ENCODE results near the gene ZDHHC19.
A peak's percentile ranks its signal among the peaks of the same experiment; 100 is the strongest.
"Not testable (repeated sequence)": the region's sequence is repeated elsewhere in the genome, so short reads cannot be mapped to it uniquely, and the experiment has no call there.

The ZDHHC19 gene

DNA sequence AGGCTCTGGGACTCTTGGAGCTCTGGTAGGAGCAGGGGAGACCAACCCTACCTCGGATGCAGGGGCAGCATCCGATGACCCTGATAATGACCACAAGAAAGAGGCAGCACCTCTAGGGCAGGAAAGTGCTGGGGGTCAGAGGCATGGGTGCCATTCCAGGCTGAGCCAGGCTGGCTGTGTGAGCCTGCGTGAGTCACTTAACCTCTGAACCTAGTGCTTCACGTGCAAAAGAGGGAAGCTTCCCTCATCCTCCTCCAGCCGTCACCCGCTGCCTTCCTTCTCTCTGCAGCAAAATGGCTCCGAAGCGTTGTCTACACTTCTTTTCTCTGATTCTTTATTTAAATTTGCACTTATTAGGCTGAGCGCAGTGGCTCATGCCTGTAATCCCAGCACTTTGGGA lies 35.5 kb downstream of the ZDHHC19 start:
- DNase-seq: no peak

DNA sequence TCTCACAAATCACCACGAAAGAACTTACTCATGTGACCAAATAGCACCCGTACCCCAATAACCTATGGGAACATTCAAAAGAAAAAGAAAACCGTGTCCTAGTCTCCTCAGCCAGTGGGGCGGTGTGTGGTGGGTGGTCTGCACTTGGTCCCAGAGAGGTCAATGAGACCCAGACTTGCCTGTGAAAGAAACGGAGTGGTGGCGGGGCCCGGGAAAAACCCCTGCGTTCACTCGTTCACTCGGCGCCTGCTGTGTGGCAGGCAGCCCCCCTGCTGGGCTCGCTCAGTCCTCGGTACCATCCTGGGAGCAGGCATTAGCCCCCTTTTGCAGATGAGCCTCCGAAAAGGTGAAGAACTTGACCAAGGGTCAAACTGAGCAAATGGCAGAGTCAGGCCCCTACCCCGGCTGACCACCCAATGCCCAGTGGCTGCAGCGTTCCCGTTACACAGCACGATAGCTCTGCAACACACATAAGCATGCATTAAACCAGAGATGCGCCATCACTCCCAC lies 36.0 kb downstream of the ZDHHC19 start:
- no peak for DNase-seq

DNA sequence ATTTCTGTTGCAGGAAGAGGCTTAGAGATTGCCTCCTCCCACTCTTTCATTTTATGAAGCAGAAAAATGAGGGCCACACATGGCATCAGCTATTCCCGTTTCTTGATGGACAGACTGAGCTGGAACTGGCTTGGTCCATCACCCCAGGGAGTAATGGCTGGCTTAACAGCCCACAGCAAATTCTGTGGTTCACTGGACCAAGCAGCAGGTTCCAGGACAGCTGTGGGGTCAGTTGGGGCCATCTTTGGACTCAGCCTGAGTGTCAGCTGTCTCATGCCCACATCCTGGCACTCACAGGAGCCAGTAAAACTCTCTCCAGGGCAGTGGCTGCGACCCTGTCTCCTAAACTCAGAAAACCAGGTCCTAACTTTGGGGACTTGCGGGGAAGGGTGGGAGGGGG lies 36.5 kb downstream of the ZDHHC19 start:
- DNase-seq: no peak

DNA sequence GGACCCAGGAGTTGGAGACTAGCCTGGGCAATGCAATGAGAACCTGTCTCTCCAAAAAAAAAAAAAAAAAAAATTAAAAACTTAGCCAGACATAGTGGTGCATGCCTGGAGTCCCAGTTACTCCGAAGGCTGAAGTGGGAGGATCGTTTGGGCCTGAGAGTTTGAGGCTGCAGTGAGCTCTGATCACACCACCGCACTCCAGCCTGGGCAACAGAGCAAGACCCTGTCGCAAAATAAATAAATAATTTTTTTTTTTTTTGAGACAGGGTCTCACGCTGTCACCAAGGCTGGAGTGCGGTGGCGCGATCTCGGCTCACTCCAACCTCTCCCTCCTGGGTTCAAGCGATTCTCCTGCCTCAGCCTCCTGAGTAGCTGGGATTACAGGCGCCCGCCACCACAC lies 40.9 kb downstream of the ZDHHC19 start:
- DNase-seq: not testable (repeated sequence)

DNA sequence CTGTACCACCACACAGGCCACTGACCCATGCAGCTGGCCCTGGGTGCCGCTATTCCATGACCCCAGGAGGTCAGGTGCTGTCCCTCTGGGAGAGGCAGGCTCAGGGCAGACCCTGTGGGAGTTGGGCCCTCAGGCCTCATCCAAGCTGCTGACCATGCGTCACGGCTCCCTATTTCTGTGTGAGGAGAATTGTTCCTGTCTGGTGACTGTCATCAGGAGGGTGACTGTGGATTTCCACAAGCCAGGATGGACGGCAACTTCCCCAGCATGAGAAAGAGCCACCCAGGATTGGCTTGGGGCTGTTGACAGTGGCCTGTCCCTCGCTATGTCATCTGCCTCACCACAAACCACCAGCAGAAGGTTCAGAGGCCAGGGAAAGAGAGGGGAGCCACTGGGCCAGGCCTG lies 41.4 kb downstream of the ZDHHC19 start:
- DNase-seq: peak; percentile 45

DNA sequence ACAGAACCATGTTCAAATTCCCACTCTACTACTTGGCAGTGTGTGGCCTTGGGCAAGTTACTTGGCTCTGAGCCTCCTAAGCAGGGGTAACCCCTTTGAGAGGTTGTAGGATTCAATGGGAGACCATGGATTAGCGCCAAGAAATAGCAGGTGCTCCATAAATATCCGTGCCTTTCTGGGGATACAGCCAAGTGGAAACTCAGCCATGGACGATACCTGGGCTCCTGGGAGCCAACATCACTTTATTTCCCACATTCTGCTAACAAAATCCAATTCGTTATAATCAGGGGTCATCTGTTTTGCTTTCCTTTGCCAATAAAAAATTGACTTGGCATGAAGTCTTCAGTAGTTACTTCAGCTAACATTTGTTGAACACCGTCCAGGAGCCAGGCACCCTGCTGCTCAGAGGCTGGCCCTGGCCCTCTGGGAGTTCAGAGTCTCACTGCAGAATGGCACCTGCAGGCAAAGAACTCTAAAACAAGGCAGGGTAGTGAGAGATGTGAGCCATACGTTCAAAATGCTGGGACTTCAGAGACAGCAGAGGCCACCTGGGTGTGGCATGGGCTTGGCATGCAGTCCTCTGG lies 42.3 kb downstream of the ZDHHC19 start:
- no peak for DNase-seq

DNA sequence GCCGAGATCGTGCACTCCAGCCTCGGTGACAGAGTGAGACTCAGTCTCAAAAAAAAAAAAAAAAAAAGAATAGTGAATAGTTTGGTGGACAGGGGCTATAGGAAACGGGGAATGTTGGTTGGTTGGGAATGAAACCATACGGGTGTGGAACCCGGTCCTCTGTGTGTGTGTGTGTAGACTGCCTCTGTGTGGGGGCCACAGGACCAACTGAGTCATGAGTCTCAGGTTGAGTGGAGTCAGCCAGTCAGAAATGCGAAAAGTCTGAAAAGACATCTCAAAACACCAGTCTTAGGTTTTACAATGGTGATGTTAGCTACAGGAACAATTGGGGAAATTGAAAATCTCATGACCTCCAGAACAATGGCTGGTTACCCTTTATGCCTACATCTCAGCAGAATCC lies 44.5 kb downstream of the ZDHHC19 start:
- DNase-seq: no peak

DNA sequence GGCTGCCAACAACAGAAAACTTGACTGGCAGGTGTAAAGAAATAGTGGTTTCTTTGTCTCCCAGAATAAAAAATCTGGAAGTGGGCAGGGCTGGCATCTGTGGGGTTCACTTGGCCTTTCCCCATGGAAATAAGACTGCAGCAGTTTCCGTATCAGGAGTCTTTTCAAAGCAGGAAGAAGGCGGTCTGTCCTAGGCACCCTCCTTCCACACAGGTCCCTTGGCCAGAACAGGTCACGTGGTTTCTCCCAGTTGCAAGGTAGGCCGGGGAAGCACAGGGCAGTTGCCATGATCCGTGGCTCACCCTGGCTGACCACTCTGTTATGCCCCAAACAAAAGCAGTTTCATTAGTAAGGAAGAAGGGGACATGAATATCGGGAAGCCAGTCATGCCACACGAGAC lies 45.4 kb downstream of the ZDHHC19 start:
- no peak for DNase-seq

DNA sequence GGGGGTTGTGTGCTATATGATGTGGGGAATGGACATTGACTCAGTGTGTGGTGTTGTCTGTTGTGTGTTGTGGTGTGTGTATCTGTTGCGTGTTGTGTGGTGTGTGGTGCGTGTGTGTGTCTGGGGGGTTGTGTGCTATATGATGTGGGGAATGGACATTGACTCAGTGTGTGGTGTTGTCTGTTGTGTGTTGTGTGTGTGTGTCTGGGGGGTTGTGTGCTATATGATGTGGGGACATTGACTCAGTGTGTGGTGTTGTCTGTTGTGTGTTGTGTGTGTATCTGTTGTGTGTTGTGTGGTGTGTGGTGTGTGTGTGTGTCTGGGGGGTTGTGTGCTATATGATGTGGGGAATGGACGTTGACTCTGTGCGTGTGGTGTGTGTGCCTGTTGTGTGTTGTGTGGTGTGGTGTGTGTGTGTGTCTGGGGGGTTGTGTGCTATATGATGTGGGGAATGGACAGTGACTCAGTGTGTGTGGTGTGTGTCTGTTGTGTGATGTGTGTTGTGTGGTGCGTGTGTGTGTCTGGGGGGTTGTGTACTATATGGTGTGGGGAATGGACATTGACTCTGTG lies 46.1 kb downstream of the ZDHHC19 start:
- DNase-seq: not testable (repeated sequence)

DNA sequence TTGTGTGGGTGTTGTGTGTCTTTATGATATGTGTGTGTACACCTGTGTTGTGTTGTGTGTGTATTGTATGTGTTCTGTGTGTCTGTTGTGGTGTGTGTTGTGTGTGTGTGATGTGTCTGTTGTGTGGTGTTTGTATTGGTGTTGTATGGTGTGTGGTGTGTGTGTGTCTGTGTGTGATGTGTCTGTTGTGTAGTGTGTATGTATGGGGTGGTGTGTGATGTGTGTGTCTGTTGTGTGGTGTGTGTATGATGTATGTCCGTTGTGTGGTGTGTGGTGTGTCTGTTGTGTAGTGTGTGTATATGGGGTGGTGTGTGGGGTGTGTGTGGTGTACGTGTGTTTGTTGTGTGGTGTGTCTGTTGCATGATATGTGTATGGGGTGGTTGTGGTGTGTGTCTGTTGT lies 46.6 kb downstream of the ZDHHC19 start:
- DNase-seq: no peak

DNA sequence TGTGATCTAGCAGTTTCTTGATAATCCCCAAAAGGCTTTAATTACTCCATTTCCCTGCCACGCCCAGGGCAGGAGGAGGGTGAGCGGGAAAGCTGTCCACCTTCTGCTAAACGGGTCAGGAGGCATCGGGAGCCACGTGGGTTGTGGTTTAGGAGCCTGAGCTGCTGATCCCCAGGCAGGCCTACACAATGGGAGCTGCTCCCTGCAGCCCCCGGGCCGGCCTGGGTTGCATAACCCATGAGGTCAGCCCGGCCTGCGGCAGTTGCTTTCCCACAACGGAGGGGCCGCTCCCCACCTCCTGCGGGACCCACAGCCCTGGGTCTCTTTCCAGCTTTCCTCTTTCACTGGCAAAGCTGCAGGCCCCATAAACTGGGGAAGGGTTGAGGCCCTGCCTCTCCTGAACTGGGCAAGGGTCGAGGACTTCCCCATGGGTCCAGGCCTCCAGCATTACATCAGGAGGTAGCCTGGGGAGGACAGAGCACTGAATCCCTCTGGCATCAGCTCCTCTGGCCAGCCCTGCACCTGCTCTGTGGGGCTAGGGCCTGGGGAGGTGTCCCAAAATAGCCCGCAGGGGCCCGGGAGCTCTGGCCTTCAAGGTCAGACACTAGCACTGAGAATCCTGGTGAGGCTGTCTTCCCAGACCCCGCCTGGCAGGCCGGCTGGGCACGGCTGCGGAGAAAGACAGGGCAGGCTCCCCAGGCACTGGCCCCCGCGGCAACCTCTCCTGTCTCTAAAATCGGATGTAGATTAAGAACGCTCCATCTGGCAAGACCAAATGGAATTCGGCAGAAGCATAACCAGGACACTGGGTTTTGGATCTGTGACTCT lies 47.3 kb downstream of the ZDHHC19 start:
- peak; percentile 69 for DNase-seq

DNA sequence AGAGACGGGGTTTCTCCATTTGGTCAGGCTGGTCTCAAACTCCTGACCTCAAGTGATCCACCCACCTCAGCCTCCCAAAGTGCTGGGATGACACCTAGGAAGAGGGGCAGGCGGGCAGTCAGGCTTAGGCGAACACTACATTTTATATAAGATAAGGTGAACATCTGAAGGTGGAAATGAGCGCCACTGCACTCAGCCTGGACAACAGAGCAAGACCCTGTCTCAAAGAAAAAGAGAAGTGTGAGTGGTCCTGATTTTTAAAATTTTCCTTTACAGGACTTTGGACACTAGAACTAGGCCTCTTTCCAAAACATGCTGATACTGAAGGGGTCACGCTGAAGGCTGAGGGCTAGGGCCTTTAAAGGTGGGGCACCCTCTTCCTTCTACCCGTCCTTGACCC lies 48.0 kb downstream of the ZDHHC19 start:
- DNase-seq: no peak

DNA sequence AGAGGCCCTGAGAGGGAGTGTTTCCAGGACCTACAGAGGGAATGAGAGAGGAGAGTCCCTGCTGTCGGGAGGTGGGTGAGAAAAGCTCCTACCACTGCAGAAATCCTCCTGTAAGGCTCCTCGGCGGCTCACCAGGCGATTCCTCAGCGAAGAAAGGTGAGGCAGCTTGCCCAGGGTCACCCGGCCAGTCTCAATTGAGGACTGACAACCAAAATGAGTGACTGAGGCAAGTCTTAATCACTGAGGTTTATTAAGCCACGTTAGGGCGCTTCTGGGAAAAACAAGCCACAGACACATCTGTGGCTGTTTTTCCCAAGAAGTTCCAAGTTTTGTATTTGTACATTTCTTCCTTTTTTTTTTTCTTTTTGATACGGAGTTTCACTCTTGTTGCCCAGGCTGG lies 48.5 kb downstream of the ZDHHC19 start:
- DNase-seq: no peak

DNA sequence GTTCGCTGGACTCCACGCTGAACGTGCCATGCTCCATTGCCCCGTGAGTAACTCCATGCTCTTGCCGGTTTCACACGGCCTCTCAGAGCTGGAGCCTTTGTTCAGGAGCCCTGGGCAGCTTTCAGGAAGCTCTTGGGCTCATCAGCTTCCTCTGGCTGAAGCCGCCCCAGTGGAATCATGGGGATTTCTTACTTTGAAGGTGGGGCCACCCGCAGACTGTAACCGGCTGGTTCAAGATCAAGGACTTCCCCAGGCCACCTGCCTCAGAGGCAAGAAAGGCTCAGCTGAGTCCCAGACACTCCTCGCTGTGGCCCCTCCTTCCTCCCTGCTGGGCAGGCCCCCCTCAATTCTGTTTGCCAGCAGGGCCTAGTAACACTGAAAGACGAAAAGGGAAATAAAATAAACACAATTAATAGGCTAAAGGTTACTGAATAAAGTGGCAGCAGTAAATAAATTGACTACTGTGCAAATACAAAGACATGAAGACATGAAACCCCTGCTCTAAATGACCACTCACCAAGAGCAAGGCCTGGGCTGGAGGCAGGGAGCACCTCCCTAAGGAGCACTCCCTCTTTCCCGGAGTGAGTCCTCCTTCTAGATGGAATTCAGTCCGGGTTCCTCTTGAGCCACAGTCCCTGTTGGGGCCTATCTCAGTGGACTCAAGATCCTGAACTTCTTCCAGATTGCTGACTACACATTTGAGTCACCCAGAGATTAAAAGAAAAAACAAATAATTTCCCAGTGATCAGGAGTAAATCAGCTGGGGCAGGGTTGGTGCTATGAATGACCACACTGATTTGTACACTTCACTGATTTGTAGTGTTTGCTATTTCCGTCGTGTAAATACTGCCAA lies 51.0 kb downstream of the ZDHHC19 start:
- DNase-seq: peak; percentile 94

DNA sequence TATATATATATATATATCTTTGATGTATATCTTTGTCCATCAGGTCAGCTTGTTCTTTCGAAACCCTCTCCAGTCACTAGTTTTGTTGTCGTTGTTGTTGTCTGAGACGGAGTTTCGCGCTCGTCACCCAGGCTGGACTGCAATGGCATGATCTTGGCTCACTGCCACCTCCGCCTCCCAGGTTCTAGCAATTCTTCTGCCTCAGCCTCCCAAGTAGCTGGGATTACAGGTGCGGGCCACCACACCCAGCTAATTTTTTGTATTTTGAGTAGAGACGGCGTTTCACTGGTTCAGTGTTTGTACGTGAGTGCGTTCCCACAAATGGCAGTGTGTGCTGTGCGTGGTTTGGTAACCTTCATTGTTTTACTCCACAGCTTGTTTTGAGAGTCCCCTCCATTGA lies 51.7 kb downstream of the ZDHHC19 start:
- no peak for DNase-seq

DNA sequence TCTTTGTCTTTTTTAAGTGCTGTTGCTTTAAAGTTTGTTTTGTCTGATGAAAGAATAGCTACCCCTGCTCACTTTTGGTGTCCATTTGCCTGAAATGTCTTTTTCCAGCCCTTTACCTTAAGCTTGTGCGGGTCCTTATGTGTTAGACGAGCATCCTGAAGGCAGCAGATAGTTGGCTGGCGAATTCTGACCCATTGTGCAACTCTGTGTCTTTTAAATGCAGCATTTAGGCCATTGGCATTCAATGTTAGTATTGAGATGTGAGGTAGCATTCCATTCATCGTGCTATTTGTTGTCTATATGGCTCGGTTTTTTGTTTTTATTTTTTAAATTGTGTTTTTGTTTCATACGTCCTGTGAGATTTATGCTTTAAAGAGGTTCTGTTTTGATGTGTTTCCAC lies 55.0 kb downstream of the ZDHHC19 start:
- DNase-seq: no peak

DNA sequence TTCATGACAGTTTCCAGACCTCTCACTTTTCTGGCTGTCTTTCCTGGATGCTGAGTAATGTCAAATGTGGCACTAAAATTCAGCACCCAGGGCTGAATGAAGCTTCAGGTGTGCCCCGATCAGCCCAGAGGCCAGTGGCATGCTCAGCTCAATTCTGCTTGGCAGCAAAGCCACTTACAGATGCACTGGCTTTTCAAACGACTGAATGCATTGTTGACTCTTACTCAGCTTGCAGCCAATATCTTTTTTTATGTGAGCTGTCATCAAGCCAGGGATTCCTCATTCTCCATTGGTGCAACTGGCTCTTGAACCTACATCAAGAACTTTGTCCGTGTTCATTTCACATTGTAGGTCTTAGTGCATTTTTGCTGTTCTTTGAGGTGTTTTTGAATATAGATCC lies 60.7 kb downstream of the ZDHHC19 start:
- DNase-seq: no peak

DNA sequence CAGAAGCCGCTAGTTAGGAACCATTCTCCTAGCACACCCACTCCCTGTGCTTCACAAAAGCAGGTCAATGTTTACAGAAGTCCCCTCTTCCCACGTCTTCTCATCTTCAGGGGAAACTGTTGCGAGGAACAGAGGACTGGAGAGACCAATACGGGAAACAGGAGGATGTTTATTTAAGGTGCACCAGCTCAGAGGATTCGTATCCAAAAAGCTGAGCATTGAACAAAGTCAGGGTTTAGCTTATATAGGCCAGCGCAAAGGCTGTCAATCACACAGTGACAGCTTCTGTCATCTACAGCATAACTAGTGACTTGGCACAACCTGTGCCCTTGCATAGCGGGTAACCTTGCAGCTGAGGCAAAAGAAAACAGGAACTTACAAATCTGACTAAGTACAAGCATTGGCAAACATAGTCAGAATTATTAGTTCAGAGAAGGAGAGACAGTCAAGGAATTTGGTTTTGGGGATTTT lies 61.3 kb downstream of the ZDHHC19 start:
- peak; percentile 69 for DNase-seq

DNA sequence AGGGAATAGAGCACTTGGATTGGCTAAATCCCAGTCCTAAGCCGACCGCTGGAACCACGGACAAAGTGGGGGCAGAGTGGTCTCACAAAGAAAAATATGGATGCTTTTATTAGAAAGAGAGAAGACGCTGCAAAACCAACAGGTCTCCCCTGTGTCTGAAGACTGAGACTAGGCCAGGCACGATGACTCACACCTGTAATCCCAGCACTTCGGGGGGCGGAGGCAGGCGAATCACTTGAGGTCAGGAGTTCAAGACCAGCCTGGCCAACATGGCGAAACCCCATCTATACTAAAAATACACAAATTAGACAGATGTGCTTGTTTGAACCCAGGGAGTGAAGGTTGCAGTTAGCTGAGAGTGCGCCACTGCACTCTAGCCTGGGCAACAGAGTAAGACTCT lies 61.8 kb downstream of the ZDHHC19 start:
- no peak for DNase-seq
